Cardiac septum (tissue), 1 donor: ENCODE measurements around the gene COL19A1. TPM values are rescaled to one million over a fixed set of nuclear protein-coding genes. Genes with fewer than 3 reads are reported as not detected.
"Not testable (repeated sequence)": the region's sequence is repeated elsewhere in the genome, so short reads cannot be mapped to it uniquely, and the experiment has no call there.

ENCODE experiments used
- DNase-seq: peaks from one replicate; pipeline ENCODE4 v3.0.0-alpha.2; 2020; ENCODE audit warnings: low spot score
- intact Hi-C: fragments of 100-400 bp; cut with DNase I; formaldehyde crosslinking; loops from one replicate; pipeline ENCODE4 v1.14.0; 2022
- long read RNA-seq: library from polyadenylated mRNA; unstranded; transcript quantifications from one replicate; pipeline ENCODE4 v2.0.0, GENCODE V29; 2021
- total RNA-seq: library from RNA; stranded (reverse); fragmentation: NEBNext Ultra II Directional; extraction: Animal tissue kit (Norgen Biotek cat#: 25700); gene quantifications from one replicate; pipeline ENCODE4 v1.2.1, GENCODE V29; 2021
- donor health status: DM: no; HTN: no; CAD: no.

Gene COL19A1
- total RNA-seq: 3.3 TPM
- long read RNA-seq, partial matches to known transcripts: 0 of 4 reads
- long read RNA-seq, other reads (novel, unspliced or antisense): 4 of 4 reads

GRCh38 chr6:69866351-69866769, at the start of gene COL19A1:
COL19A1 (plus strand) TSS chr6:69866556; CDS start chr6:69879568, 13,012 bp downstream.
- intact Hi-C loops: loop anchor here (5.0 kb wide), 1 partner anchor 69 kb away; the partner anchor contains the start of gene LMBRD1
- peak; percentile 79 for DNase-seq

DNA sequence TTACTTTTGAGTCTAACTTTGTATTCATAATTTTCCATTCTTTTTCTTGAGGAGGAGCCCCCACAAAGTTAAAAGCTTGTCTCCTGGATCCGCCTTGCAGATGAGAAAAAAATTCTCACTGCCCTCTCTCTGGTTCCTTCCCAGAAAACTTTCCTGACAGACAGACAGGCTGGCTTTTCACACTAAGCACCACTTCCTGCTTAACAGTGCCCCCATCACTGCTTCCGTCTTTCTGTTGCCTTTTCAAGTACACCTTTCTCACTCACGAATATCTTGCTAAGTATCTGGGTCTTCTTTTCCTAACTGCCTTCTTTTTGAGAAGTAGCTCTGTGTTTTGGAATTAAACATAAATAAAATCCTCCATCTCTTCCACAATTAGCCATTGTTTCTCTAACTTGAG, 49.8 kb upstream of the COL19A1 start:
- intact Hi-C loops: no loop called here
- DNase-seq: no peak

DNA sequence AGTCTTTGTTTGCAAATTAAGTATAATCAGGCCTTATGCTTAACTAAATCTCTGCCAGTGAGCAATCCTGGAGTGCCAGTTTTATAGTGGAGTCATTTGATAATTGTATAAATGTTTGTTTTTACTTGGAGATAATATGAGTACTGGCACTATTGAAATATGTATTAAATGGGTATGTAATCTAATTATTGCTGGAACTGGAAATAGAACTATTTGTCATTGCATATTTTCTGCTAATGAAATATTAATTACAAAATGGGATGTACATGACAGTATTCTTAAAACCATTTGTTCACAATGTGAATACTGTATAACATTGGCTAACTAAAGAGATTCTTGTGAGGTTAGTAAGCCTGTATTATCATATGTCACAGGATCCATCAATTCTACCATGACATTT, 49.0 kb upstream of the COL19A1 start:
- intact Hi-C loops: no loop called here
- DNase-seq: no peak

GRCh38 chr6:69818223-69818930, 48.0 kb upstream of the COL19A1 start:
- no peak for DNase-seq
- intact Hi-C loops: no loop called here

DNA sequence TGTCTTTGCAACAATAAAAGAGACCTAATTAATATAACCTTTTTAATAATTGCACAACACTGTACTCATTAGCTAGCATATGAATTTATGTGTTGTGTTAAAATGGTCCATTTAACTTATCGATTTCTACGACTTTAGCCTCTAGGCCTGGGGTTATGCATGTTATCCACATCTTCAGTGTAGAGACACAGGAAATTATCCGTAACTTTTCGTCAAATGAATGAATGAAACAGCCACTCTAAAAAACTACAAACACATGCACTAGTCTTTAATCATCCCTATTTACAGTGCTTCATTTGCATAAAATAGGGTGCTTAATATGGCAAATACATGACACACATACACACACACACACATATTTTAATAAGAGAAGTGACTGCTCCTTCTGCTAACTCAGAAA, 47.2 kb upstream of the COL19A1 start:
- intact Hi-C loops: no loop called here
- no peak for DNase-seq

DNA sequence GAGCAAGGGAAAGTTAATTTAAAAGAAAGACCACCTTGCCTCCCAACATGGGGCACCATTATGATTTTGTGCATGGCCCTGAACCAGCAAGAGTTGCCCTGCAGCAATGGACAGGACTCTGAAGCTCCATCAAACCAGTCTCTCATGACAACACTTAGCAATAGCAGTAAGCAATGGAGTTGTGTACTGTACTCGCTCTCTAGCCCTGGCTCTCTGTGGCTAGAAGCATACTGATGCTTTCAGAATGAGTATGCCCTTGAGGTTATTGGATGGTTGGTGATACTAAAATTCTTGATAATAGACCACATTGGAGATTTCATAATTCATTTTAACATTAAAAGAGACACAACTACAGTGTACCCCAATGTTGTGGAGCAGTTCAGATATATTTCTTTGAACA, 46.3 kb upstream of the COL19A1 start:
- intact Hi-C loops: no loop called here
- no peak for DNase-seq

GRCh38 chr6:69820438-69820837, 45.9 kb upstream of the COL19A1 start:
- no peak for DNase-seq

DNA sequence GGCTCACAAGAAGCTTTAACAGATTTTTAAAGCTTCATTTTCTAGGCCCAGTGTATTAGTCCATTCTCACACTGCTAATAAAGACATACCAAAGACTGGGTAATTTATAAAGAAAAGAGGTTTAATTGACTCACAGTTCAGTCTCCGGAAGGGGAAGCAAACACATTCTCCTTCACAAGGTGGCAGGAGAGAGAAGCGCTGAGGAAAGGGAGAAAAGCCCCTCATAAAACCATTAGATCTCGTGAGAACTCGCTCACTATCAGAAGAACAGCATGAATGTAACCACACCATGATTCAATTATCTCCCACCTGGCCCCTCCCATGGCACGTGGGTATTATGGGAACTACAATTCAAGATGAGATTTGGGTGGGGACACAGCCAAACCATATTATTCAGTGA, 42.0 kb upstream of the COL19A1 start:
- DNase-seq, intact Hi-C loops: not testable (repeated sequence)

More at GRCh38 chr6:69820438-69820837, 45.9 kb upstream of the COL19A1 start:
- intact Hi-C loops: no loop called here

GRCh38 chr6:69825904-69826303, 40.5 kb upstream of the COL19A1 start:
- DNase-seq: no peak
- intact Hi-C loops: no loop called here

GRCh38 chr6:69827276-69827893, 39.0 kb upstream of the COL19A1 start:
- intact Hi-C loops: no loop called here
- DNase-seq: no peak

- DNase-seq: no peak
- intact Hi-C loops: no loop called here
Observed at GRCh38 chr6:69832558-69832957, 33.8 kb upstream of the COL19A1 start.

DNA sequence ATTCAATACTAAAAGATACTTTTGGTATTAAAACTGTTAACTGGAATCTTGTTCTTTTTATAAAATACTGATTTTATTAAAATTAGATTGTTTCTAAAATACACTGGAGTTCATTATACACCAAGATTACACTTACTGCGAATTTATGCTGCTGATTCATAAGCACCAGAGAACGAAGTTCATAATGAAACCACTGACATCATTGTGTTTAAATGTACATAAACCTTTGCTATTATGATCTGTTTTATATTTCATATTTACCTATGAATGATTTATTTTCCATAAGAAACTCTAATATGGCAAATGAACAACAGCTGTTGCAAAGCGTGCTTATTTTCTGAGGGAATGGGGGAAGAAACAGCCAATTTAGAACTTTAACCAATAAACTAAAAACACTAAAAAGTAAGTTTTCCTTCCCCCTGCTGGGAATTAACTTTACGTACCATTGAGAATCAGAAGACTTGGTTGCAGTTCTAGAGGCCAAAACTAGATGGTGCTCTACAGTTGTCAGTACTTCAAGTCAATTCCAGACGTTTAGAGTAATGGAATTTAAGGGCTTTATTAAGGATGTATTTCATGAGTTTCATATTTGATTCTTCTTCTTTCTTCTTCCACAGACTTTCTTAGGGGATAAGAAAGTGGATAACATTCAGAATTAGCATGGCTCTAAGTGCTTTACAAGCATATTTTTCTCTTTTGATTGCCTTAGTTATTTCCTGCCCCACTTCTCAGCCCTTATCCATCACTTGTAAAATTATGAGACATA, 30.8 kb upstream of the COL19A1 start:
- no peak for DNase-seq
- intact Hi-C loops: loop anchor here (5.0 kb wide), 1 partner anchor 277 kb away; no protein-coding TSS in a partner anchor

- DNase-seq: no peak
- intact Hi-C loops: no loop called here
Observed at GRCh38 chr6:69841862-69842261, 24.5 kb upstream of the COL19A1 start.

DNA sequence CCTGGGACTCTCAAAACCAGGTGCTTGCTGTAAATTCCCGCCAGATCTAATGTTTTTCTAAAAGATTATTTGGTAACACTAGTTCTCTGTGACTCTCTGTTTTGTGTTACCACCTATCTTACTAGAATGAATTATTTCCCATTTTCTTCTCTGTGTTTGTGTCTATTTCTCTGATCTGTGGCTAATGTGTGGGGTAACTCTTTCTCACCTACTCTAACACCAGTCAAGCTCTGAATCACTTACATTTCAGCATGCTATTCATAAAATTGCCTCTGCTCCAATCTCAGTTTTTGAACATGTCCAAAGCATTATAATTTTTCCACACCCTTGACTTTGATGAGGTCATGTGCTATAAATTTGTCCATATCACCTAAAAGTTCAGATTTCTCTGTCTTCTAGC, 23.2 kb upstream of the COL19A1 start:
- DNase-seq: no peak
- intact Hi-C loops: no loop called here

- DNase-seq: no peak
- intact Hi-C loops: no loop called here
Observed at GRCh38 chr6:69846312-69846711, 20.0 kb upstream of the COL19A1 start.

- DNase-seq: no peak
- intact Hi-C loops: no loop called here
Observed at GRCh38 chr6:69846770-69847491, 19.4 kb upstream of the COL19A1 start.

GRCh38 chr6:69847492-69847788, 18.9 kb upstream of the COL19A1 start:
- intact Hi-C loops: no loop called here
- no peak for DNase-seq

DNA sequence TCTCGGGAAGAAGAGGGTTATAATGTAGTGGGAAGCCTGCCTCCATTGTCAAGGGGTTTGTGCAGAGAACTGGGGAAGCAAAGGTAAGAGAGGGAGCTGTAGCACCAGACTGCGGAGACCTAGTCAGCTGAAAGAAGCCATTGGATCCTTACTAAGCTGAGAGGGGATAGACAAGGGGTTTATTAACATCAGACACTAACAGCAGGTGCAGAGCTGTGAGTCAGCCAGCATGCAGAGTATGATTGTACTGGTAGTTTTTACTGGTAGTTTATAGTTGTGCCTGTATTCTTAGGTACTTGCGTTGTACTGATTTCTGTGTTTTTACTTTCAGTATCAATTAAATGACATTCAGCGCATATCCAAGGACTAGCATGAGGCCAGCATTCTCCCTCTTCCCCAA, 17.8 kb upstream of the COL19A1 start:
- intact Hi-C loops: no loop called here

DNA sequence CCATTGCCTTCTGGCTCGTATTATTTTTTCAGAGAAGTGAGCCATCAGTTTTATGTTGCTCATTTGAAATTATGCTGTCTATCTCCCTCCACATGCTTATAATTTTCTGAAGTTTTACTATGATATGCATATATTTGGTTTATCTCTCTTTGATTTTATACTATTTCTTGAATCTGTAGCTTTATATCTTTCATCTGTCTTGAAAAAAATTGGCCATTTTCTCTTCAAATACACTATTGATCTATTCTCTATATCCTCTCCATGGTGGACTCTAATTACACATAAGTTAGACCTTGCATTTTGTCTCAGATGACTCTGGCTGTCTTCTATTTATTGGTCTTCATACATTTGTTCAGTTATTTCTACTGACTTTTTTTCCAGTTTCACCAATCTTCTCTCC, 13.7 kb upstream of the COL19A1 start:
- DNase-seq: no peak

More for the DNA sequence above, 17.8 kb upstream of the COL19A1 start:
- no peak for DNase-seq

DNA sequence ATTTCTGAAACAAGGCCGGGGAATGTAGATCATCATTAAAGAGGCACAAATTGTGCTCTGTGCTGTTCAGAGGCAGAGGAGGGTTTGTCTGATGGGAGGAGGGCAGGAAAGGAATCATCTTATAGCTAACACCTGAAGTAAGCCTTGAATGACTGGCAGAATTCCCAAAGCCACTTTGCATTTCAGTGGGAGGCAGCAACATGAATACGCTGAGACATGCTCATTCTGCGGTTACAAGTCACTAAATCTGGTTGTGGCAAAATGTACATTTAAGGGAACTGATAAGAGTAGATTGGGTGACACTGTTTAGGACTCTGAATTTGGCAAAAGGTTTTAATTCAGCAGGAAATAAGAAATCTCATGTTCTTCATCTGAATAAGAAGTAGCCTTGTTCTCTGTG, 4.4 kb upstream of the COL19A1 start:
- intact Hi-C loops: no loop called here
- no peak for DNase-seq

More for the DNA sequence above, 13.7 kb upstream of the COL19A1 start:
- intact Hi-C loops: no loop called here
